K562 (cell line): Measurements from ENCODE around the gene HPD. TPM values are rescaled to one million over a fixed set of nuclear protein-coding genes. Genes with fewer than 3 reads are reported as not detected.

Source experiments
- ATAC-seq: fragments of 200-7000 bp; cut with Tn5 transposase; 3 replicates; pipeline ENCODE4 v1.9.1; 2020; ENCODE audit warnings: moderate library complexity
- BruUV-seq: library from RNA; stranded (reverse); fragments of 400-500 nt; replicated peaks from 2 replicates; lab custom pipeline; 2021; lab: Mats Ljungman, UMichigan
- CTCF ChIA-PET: fragments of 300-600 bp; formaldehyde crosslinking; extraction: SDS; loops from one replicate; lab custom pipeline; 2021; ENCODE audit warnings: low intra/inter-chr PET ratio; lab: Yijun Ruan, JAX
- POLR2A ChIA-PET: fragments of 300-600, 350-650 bp; sonication (Branson Sonifier 250); formaldehyde crosslinking; extraction: SDS; loops from one replicate; lab custom pipeline; 2021; ENCODE audit warnings: antibody characterized with exemption, inconsistent platforms; lab: Yijun Ruan, JAX
- DNase-seq, 4 experiments: peaks; one replicate each; pipeline versions ENCODE4 v3.0.0 to v3.0.0-alpha.2; 2011 to 2018; ENCODE audit warnings: low spot score in 3 of 4, mixed read lengths in 3 of 4; ENCODE audit errors: extremely low read depth in 1 of 4
- FAIRE-seq: peaks from 2 replicates; lab custom pipeline; 2011; peaks lifted over from hg19 to GRCh38; lab: Jason Lieb, UNC
- H2AFZ ChIP-seq: 2 replicates; pipeline ENCODE4 v1.6.0; 2011; ENCODE audit warnings: low read depth, low read length, control low read depth, inconsistent platforms
- H3K27ac ChIP-seq: fragments of 200-600 bp; 3 replicates; pipeline ENCODE4 v1.8.0; 2011; ENCODE audit warnings: low read depth, mild to moderate bottlenecking, control low read depth, inconsistent platforms, low read length, moderate library complexity, mixed read lengths; ENCODE audit errors: extremely low read depth
- H3K27me3 ChIP-seq, 2 experiments: fragments of 300-600 bp in 1 of 2; 2 replicates in 1 of 2; 3 replicates in 1 of 2; pipeline versions ENCODE4 v1.6.0 to v1.8.0; 2011; ENCODE audit warnings: inconsistent platforms in 2 of 2, low read length in 2 of 2, mild to moderate bottlenecking in 1 of 2, mixed read lengths in 1 of 2, moderate library complexity in 1 of 2; ENCODE audit not compliant: control insufficient read depth in 2 of 2, insufficient read depth in 2 of 2
- H3K36me3 ChIP-seq: fragments of 300-600 bp; 3 replicates; pipeline ENCODE4 v1.8.0; 2011; ENCODE audit warnings: mild to moderate bottlenecking, low read length, inconsistent platforms; ENCODE audit not compliant: control insufficient read depth, insufficient read depth
- H3K4me1 ChIP-seq, 2 experiments: fragments of 200-600 bp in 1 of 2; replicated peaks in 1 of 2; 2 replicates in 1 of 2; 3 replicates in 1 of 2; pipeline versions ENCODE4 v1.5.1 to v1.8.0; 2011; ENCODE audit warnings: inconsistent platforms in 2 of 2, low read length in 2 of 2, mild to moderate bottlenecking in 1 of 2, mixed read lengths in 1 of 2, moderate library complexity in 1 of 2; ENCODE audit not compliant: control insufficient read depth in 2 of 2, insufficient read depth in 2 of 2
- H3K4me2 ChIP-seq: 2 replicates; pipeline ENCODE4 v1.6.1; 2011; ENCODE audit warnings: low read length, control low read depth, inconsistent platforms, mixed read lengths; ENCODE audit not compliant: insufficient read depth
- H3K4me3 ChIP-seq: fragments of 200-600 bp; sonication (generic), shearing (Covaris generic); 2 replicates; pipeline ENCODE4 v1.5.1; 2016; ENCODE audit warnings: control low read depth, inconsistent platforms
- H3K79me2 ChIP-seq: fragments of 200-600 bp; 3 replicates; pipeline ENCODE4 v1.8.0; 2011; ENCODE audit warnings: low read length, inconsistent platforms; ENCODE audit not compliant: control insufficient read depth, insufficient read depth
- H3K9ac ChIP-seq, 2 experiments: 2 replicates each; pipeline versions ENCODE4 v1.6.0 to v1.6.1; 2011; ENCODE audit warnings: low read depth in 2 of 2, low read length in 2 of 2, control low read depth in 1 of 2, inconsistent platforms in 1 of 2, mild to moderate bottlenecking in 1 of 2, mixed read lengths in 1 of 2; ENCODE audit not compliant: insufficient read depth in 1 of 2
- H3K9me1 ChIP-seq: one replicate; pipeline ENCODE4 v1.6.0; 2011; ENCODE audit warnings: inconsistent platforms, mild to moderate bottlenecking, low read length, moderate library complexity; ENCODE audit not compliant: control insufficient read depth, insufficient read depth
- H3K9me3 ChIP-seq: replicated peaks from 2 replicates; pipeline ENCODE4 v1.5.1; 2011; ENCODE audit warnings: low read depth, low read length, inconsistent platforms; ENCODE audit not compliant: control insufficient read depth, insufficient read depth
- H4K20me1 ChIP-seq: replicated peaks from 2 replicates; pipeline ENCODE4 v1.6.1; 2011; ENCODE audit warnings: low read length, inconsistent platforms, mixed read lengths; ENCODE audit not compliant: control insufficient read depth, insufficient read depth
- CBX1 ChIP-seq: sonication (generic); IDR thresholded peaks from 2 replicates; pipeline ENCODE4 v1.6.1; 2016; ENCODE audit warnings: antibody characterized with exemption, low read depth, mild to moderate bottlenecking
- FOXM1 ChIP-seq, 2 experiments: fragments of 450-650 bp in 1 of 2; sonication (generic) in 1 of 2; formaldehyde crosslinking in 1 of 2; IDR thresholded peaks; 2 replicates each; pipeline versions ENCODE4 v1.6.1 to v1.9.0; 2017 to 2022; ENCODE audit warnings: low read depth in 2 of 2, mild to moderate bottlenecking in 2 of 2, missing genetic modification reagents in 1 of 2, moderate library complexity in 1 of 2
- GTF2E2 ChIP-seq: fragments of 200-800 bp; sonication (Bioruptor generic); IDR thresholded peaks from 2 replicates; pipeline ENCODE4 v1.6.1; 2016; ENCODE audit warnings: missing genetic modification characterization, missing compliant biosample characterization
- HNRNPH1 ChIP-seq: fragments of 200-400 bp; formaldehyde crosslinking; optimal IDR thresholded peaks from 2 replicates; pipeline ENCODE3; 2017; ENCODE audit warnings: low read depth, mild to moderate bottlenecking, low read length, moderate library complexity
- JUNB ChIP-seq: fragments of 450-650 bp; formaldehyde crosslinking; conservative IDR thresholded peaks from 2 replicates; pipeline ENCODE4 v1.4.0; 2020; ENCODE audit warnings: mild to moderate bottlenecking
- MLLT1 ChIP-seq, 2 experiments: fragments of 450-650 bp; IDR thresholded peaks; 2 replicates each; pipeline ENCODE4 v1.6.1; 2016
- PCBP2 ChIP-seq: fragments of 200-400 bp; formaldehyde crosslinking; IDR thresholded peaks from 2 replicates; pipeline ENCODE4 v1.6.1; 2018; ENCODE audit warnings: low read length, low read depth, mild to moderate bottlenecking, moderate library complexity; ENCODE audit not compliant: poor library complexity, severe bottlenecking
- SMAD1 ChIP-seq: fragments of 150-350 bp; IDR thresholded peaks from 2 replicates; pipeline ENCODE4 v1.6.1; 2014; ENCODE audit warnings: low read length, low read depth; ENCODE audit not compliant: partially characterized antibody
- ZNF253 ChIP-seq: fragments of 250-450 bp; sonication (Bioruptor Pico); conservative IDR thresholded peaks from 2 replicates; pipeline ENCODE4 v1.6.1; 2021; ENCODE audit warnings: mild to moderate bottlenecking
- ZNF395 ChIP-seq: fragments of 200-800 bp; sonication (Bioruptor generic); IDR thresholded peaks from 2 replicates; pipeline ENCODE4 v1.6.1; 2017; ENCODE audit warnings: missing genetic modification characterization, missing compliant biosample characterization
- ZNF507 ChIP-seq: conservative IDR thresholded peaks from 2 replicates; pipeline ENCODE4 v1.6.1; 2017; ENCODE audit warnings: missing genetic modification characterization, missing compliant biosample characterization
- ZNF696 ChIP-seq: fragments of 250-450 bp; sonication (Bioruptor Pico); conservative IDR thresholded peaks from 2 replicates; pipeline ENCODE4 v1.4.0; 2020; ENCODE audit warnings: mild to moderate bottlenecking, moderate library complexity
- ZNF79 ChIP-seq: fragments of 250-450 bp; sonication (Bioruptor Pico); IDR thresholded peaks from 2 replicates; pipeline ENCODE4 v1.4.0; 2020; ENCODE audit warnings: low read depth, mild to moderate bottlenecking, moderate library complexity
- WGBS: fragments of 100-300 bp; shearing (Covaris generic); methylation state at CpG from one replicate; pipeline ENCODE4 v1.1.6; 2016; ENCODE audit warnings: low coverage, mixed read lengths; ENCODE audit not compliant: insufficient coverage; ENCODE audit errors: missing lambda C conversion rate; 5-methylcytosine and 5-hydroxymethylcytosine counted together
- in situ Hi-C: fragments of 300-500 bp; cut with MboI; formaldehyde crosslinking; loops from 4 replicates; pipeline ENCODE4 v1.15.0; 2018; ENCODE audit warnings: inconsistent platforms, mixed read lengths
- intact Hi-C: fragments of 100-400 bp; cut with micrococcal nuclease; formaldehyde crosslinking; loops from 2 replicates; pipeline ENCODE4 v1.14.2; 2022
- polyA plus RNA-seq, 8 experiments: library from polyadenylated mRNA; depleted of rRNA in 4 of 8; stranded (reverse) in 5 of 8; unstranded in 3 of 8; fragments of >200 nt; fragmentation: Nextera tagmentation in 2 of 8; fragmentation: Illumina TruSeq in 1 of 8; extraction: Ambion mirVana in 2 of 8; extraction: Trizol in 1 of 8; gene quantifications; 2 replicates each; pipeline versions ENCODE4 v1.2.1 to v1.2.3, GENCODE V29; 2011 to 2014; ENCODE audit warnings: inconsistent platforms in 1 of 8, missing spikeins in 1 of 8
- total RNA-seq, 7 experiments: library from RNA; depleted of rRNA in 6 of 7; stranded (reverse); fragments of >200 nt in 6 of 7; fragmentation: Illumina TruSeq in 2 of 7; extraction: Trizol in 2 of 7; gene quantifications; 2 replicates each; pipeline versions ENCODE4 v1.2.1 to v1.2.3, GENCODE V29; 2011 to 2021; ENCODE audit warnings: low replicate concordance in 1 of 7

The HPD gene
- total and polyA plus RNA-seq, 9 of the 15 experiments (the other 6 are each of a cell fraction or from before 2014, with no cell fraction given) = 0.06 to 0.29 (median 0.07) TPM; not detected in 4

- TF ChIP-seq SMAD1 (no peak), JUNB (no peak), PCBP2 (no peak), CBX1 (no peak), FOXM1 (IDR thresholded peaks at IDR 0.05; ENCODE audit: low read depth) (no peak), FOXM1 (CRISPR knock-in tag; IDR thresholded peaks at IDR 0.05; ENCODE audit: low read depth) (no peak)
Observed at GRCh38 chr12:121801595-121802484, 56.8 kb downstream of the HPD start (continued).

GRCh38 chr12:121800694-121801594 is 57.7 kb downstream of the HPD start:
- Histone ChIP-seq H3K9me1 (no peaks in the 10 kb centered on the region), H3K9me3 (no peaks in the 10 kb centered on the region), H4K20me1 (no peaks in the 10 kb centered on the region), H3K9ac (peak overlapping the region; percentile 99 to 100), H3K4me2 (peak overlapping the region; percentile 82), H3K79me2 (peaks cover 85% of the 10 kb centered on the region), H3K4me3 (peak overlapping the region; percentile 80), H3K36me3 (peaks cover 28% of the 10 kb centered on the region), H3K27me3 (no peaks in the 10 kb centered on the region), H2AFZ (no peak overlapping the region), H3K27ac (peak overlapping the region; percentile 99), H3K4me1 (peaks cover 30 to 67% of the 10 kb centered on the region in 2 experiments; a peak in 4 of 5 replicates)
- ATAC-seq = 0 out of 3 replicates have a peak, but pooled peaks have one; percentile 1
- TSS peak; percentile 29 for BruUV-seq
- ChIA-PET CTCF (no interaction called here), POLR2A (interaction anchor here (0.6 to 4.4 kb wide), 21 partner anchors 10 to 1600 kb away, joined by 3 to 77 read pairs (median 4); partner anchors contain the start of genes PSMD9, RNU4-2 and RPLP0)
- FAIRE-seq = no peak
- in situ Hi-C loops = no loop called here
- DNase-seq = peak; percentile 61 to 83 (median 62)
- intact Hi-C loops = no loop called here
- under 1% methylated on average over 54 of the region's 86 CpGs for WGBS
- TF ChIP-seq HNRNPH1 (no peak), ZNF696 (CRISPR knock-in tag) (no peak), GTF2E2 (no peak), ZNF79 (0 out of 2 replicates have a peak, but pooled peaks have one; percentile 10), MLLT1 (IDR thresholded peaks at IDR 0.05) (peak; percentile 7 to 73; a peak in 3 of 4 replicates), ZNF507 (no peak), ZNF253 (CRISPR knock-in tag) (no peak), ZNF395 (CRISPR knock-in tag) (no peak)
